Endothelial cell of umbilical vein (primary cell): ENCODE data around the gene RBM20. TPM values are rescaled to one million over a fixed set of nuclear protein-coding genes. Genes with fewer than 3 reads are reported as not detected.

Source experiments
- BruUV-seq: library from RNA; stranded (reverse); fragments of 400-500 nt; replicated peaks from 2 replicates; lab custom pipeline; 2021; lab: Mats Ljungman, UMichigan
- CTCF ChIA-PET: fragments of 300-600, 350-600 bp; sonication (Branson Sonifier 250); formaldehyde crosslinking; loops from one replicate; lab custom pipeline; 2021; ENCODE audit warnings: antibody characterized with exemption, inconsistent platforms; lab: Charles Lee
- POLR2A ChIA-PET: fragments of 300-600, 350-600 bp; sonication (Branson Sonifier 250); formaldehyde crosslinking; loops from one replicate; lab custom pipeline; 2021; ENCODE audit warnings: antibody characterized with exemption, inconsistent platforms; lab: Charles Lee
- DNase-seq: peaks from one replicate; pipeline ENCODE4 v3.0.0-alpha.2; 2011; ENCODE audit warnings: low read depth, low spot score
- FAIRE-seq: peaks from 2 replicates; lab custom pipeline; 2011; peaks lifted over from hg19 to GRCh38; lab: Jason Lieb, UNC
- H2AFZ ChIP-seq: 2 replicates; pipeline ENCODE4 v1.6.0; 2012; ENCODE audit warnings: low read depth, low read length, control low read depth, inconsistent platforms
- H3K27ac ChIP-seq: 2 replicates; pipeline ENCODE4 v1.5.1; 2011; ENCODE audit warnings: low read depth, mild to moderate bottlenecking, control low read depth, low read length, moderate library complexity; ENCODE audit not compliant: insufficient read depth
- H3K27me3 ChIP-seq, 2 experiments: 2 replicates each; pipeline versions ENCODE4 v1.6.0 to v1.6.1; 2011; ENCODE audit warnings: low read length in 2 of 2, mixed read lengths in 1 of 2; ENCODE audit not compliant: control insufficient read depth in 2 of 2, insufficient read depth in 2 of 2
- H3K36me3 ChIP-seq, 2 experiments: 2 replicates in 1 of 2; 3 replicates in 1 of 2; pipeline ENCODE4 v1.5.1; 2011; ENCODE audit warnings: low read length in 2 of 2, mild to moderate bottlenecking in 1 of 2, moderate library complexity in 1 of 2; ENCODE audit not compliant: control insufficient read depth in 2 of 2, insufficient read depth in 2 of 2; ENCODE audit errors: extremely low read depth in 1 of 2
- H3K4me1 ChIP-seq: 3 replicates; pipeline ENCODE4 v1.5.1; 2011; ENCODE audit warnings: mild to moderate bottlenecking, low read length; ENCODE audit not compliant: control insufficient read depth, insufficient read depth; ENCODE audit errors: extremely low read depth
- H3K4me2 ChIP-seq: 2 replicates; pipeline ENCODE4 v1.6.1; 2011; ENCODE audit warnings: low read length, control low read depth, mixed read lengths; ENCODE audit not compliant: insufficient read depth
- H3K4me3 ChIP-seq, 3 experiments: fragments of 200-600 bp in 1 of 3; sonication (generic), shearing (Covaris generic) in 1 of 3; replicated peaks in 1 of 3; 2 replicates each; pipeline ENCODE4 v1.5.1; 2011 to 2016; ENCODE audit warnings: control low read depth in 3 of 3, low read length in 3 of 3, mild to moderate bottlenecking in 2 of 3, inconsistent platforms in 1 of 3, low read depth in 1 of 3, moderate library complexity in 1 of 3; ENCODE audit not compliant: insufficient read depth in 1 of 3
- H3K79me2 ChIP-seq: 2 replicates; pipeline ENCODE4 v1.6.0; 2012; ENCODE audit warnings: low read length, inconsistent platforms; ENCODE audit not compliant: control insufficient read depth, insufficient read depth
- H3K9ac ChIP-seq: replicated peaks from 2 replicates; pipeline ENCODE3; 2011; ENCODE audit warnings: low read length, control low read depth; ENCODE audit not compliant: insufficient read depth; ENCODE audit errors: extremely low read depth
- H3K9me1 ChIP-seq: replicated peaks from 3 replicates; pipeline ENCODE4 v1.6.0; 2011; ENCODE audit warnings: mild to moderate bottlenecking, low read length; ENCODE audit not compliant: control insufficient read depth, insufficient read depth; ENCODE audit errors: extremely low read depth
- H3K9me3 ChIP-seq: replicated peaks from 2 replicates; pipeline ENCODE4 v1.5.1; 2012; ENCODE audit warnings: low read length, inconsistent platforms; ENCODE audit not compliant: control insufficient read depth, insufficient read depth
- H4K20me1 ChIP-seq: replicated peaks from 2 replicates; pipeline ENCODE3; 2011; ENCODE audit warnings: mild to moderate bottlenecking, low read length; ENCODE audit not compliant: control insufficient read depth, insufficient read depth; ENCODE audit errors: extremely low read depth
- FOS ChIP-seq: IDR thresholded peaks from 2 replicates; pipeline ENCODE4 v1.6.1; 2011; ENCODE audit warnings: mild to moderate bottlenecking, low read length, moderate library complexity, borderline replicate concordance; ENCODE audit not compliant: insufficient read depth
- GATA2 ChIP-seq: IDR thresholded peaks from 2 replicates; pipeline ENCODE4 v1.7.0; 2011; ENCODE audit warnings: low read depth, mild to moderate bottlenecking, moderate library complexity, mixed read lengths, low read length; ENCODE audit not compliant: insufficient read length, insufficient read depth
- dilution Hi-C: fragments of 300-500 bp; cut with MboI; formaldehyde crosslinking; loops from one replicate; pipeline ENCODE4 v1.15.0; 2019; ENCODE audit warnings: low sequenced_read_pairs; ENCODE audit not compliant: extremely low pct_ligation_motif_present
- intact Hi-C: fragments of 100-400 bp; cut with micrococcal nuclease; formaldehyde crosslinking; loops from one replicate; pipeline ENCODE4 v1.10.0; 2022
- polyA plus RNA-seq, 4 experiments: library from polyadenylated mRNA; depleted of rRNA in 3 of 4; stranded (reverse) in 3 of 4; unstranded in 1 of 4; fragments of >200 nt; gene quantifications; 2 replicates each; pipeline versions ENCODE4 v1.2.1 to v1.2.3, GENCODE V29; 2011 to 2012; ENCODE audit warnings: missing spikeins in 1 of 4
- total RNA-seq: library from RNA; stranded (reverse); gene quantifications from 2 replicates; pipeline ENCODE4 v1.2.3, GENCODE V29; 2021
- TF ChIP-seq, protein P1 (sequence below), 2 donors: IDR thresholded peaks; 1 replicate in 1 of 2; 2 replicates in 1 of 2; pipeline ENCODE4 v1.5.1; 2011; ENCODE audit warnings: low read length in 2 of 2, mild to moderate bottlenecking in 2 of 2, moderate library complexity in 2 of 2, control low read depth in 1 of 2, inconsistent platforms in 1 of 2, low read depth in 1 of 2; ENCODE audit not compliant: insufficient read depth in 1 of 2; ENCODE audit errors: extremely low read depth in 1 of 2
- TF ChIP-seq, protein P2 (sequence below): IDR thresholded peaks from 2 replicates; pipeline ENCODE4 v1.6.1; 2011; ENCODE audit not compliant: insufficient read depth, insufficient read length

RBM20 gene
- total and polyA plus RNA-seq, 2 donors (not counting 3 experiments of a cell fraction or from before 2014, with no cell fraction given), result 0.04 TPM; not detected in 1

DNA sequence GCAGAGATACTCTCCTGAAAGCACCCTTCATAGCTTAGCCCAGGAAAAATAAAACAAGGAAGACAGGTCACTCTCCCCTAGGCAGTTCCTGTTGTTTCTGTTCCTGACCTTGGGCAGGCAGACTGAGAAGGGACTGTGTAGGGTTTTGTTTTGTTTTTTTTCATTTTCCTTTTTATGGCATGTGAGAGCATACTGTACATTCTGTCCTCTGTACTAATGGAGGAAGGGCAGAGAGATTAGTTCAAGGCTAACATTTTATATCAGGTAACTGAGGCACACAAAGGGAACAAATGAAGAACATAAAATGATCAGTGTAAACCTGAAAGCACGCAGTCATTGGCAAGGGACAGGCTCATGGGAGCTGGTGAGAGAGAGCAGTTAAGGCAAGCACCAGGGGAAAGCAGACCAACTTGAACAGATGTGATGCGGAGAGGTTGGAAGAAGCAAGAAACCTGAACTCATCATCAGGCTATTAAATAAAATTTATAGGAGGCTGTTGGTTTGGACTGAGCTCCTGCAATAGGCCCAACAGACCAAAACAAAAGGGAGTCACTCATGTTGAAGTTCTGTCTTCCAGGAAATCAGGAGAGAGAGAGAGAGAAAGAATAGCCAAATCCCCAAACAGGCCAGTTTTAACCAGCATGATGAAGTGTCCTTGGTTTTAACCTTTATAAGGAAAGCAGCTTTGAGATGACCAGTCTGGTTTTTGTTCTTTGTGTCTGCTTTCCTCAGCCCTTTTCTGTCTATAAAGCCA lies 193.5 kb downstream of the RBM20 start:
- Histone ChIP-seq H3K9me3 (no peaks in the 10 kb centered on the region), H3K4me2 (no peak overlapping the region), H3K27me3 (no peaks in the 10 kb centered on the region), H3K36me3 (no peaks in the 10 kb centered on the region), H3K79me2 (no peaks in the 10 kb centered on the region), H3K4me1 (no peaks in the 10 kb centered on the region), H4K20me1 (no peaks in the 10 kb centered on the region), H2AFZ (no peak overlapping the region), H3K9me1 (no peaks in the 10 kb centered on the region), H3K9ac (no peak overlapping the region), H3K27ac (no peak overlapping the region), H3K4me3 (no peak overlapping the region)
- ChIA-PET POLR2A (no interaction called here), CTCF (interaction anchor here (0.6 to 1.5 kb wide), 3 partner anchors 8 to 34 kb away, joined by 3 to 5 read pairs (median 4); no protein-coding TSS in a partner anchor)
- no TSS peak for BruUV-seq
- FAIRE-seq (no peak), DNase-seq (peak; percentile 31)
- TF ChIP-seq FOS, result no peak
- TF ChIP-seq GATA2, result no peak
- TF ChIP-seq, protein P1, sequence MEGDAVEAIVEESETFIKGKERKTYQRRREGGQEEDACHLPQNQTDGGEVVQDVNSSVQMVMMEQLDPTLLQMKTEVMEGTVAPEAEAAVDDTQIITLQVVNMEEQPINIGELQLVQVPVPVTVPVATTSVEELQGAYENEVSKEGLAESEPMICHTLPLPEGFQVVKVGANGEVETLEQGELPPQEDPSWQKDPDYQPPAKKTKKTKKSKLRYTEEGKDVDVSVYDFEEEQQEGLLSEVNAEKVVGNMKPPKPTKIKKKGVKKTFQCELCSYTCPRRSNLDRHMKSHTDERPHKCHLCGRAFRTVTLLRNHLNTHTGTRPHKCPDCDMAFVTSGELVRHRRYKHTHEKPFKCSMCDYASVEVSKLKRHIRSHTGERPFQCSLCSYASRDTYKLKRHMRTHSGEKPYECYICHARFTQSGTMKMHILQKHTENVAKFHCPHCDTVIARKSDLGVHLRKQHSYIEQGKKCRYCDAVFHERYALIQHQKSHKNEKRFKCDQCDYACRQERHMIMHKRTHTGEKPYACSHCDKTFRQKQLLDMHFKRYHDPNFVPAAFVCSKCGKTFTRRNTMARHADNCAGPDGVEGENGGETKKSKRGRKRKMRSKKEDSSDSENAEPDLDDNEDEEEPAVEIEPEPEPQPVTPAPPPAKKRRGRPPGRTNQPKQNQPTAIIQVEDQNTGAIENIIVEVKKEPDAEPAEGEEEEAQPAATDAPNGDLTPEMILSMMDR (IDR thresholded peaks at IDR 0.05; ENCODE audit: extremely low read depth in 1 of 2, insufficient read depth in 1 of 2, low read depth in 1 of 2, low read length in 2 of 2), result no peak
- TF ChIP-seq, protein P2, sequence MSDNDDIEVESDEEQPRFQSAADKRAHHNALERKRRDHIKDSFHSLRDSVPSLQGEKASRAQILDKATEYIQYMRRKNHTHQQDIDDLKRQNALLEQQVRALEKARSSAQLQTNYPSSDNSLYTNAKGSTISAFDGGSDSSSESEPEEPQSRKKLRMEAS, result no peak
- intact Hi-C loops, result no loop called here
- dilution Hi-C loops, result no loop called here
